PFSK-1 (cell line): ENCODE measurements around the gene EHMT2.

Experiments used
- POLR2AphosphoS5 ChIP-seq: IDR thresholded peaks from 2 replicates; pipeline ENCODE4 v1.6.1; 2012; ENCODE audit warnings: low read depth, mild to moderate bottlenecking, control low read depth, low read length, moderate library complexity
- TAF1 ChIP-seq: IDR thresholded peaks from 2 replicates; pipeline ENCODE4 v1.6.1; 2012; ENCODE audit warnings: low read length, control low read depth, borderline replicate concordance; ENCODE audit not compliant: insufficient read depth

- TF ChIP-seq TAF1 (no peak), POLR2AphosphoS5 (no peak)
Measured at GRCh38 chr6:31880616-31881015, 16.9 kb downstream of the EHMT2 start.
